HG02571 (cell line): ENCODE data around the gene RBMS3.

ENCODE experiments used
- ATAC-seq: cut with Tn5 transposase; IDR thresholded peaks from one replicate; pipeline ENCODE4 v1.9.1; 2021; ENCODE audit warnings: mild to moderate bottlenecking, moderate library complexity; ENCODE audit not compliant: unreplicated experiment

The RBMS3 gene

DNA sequence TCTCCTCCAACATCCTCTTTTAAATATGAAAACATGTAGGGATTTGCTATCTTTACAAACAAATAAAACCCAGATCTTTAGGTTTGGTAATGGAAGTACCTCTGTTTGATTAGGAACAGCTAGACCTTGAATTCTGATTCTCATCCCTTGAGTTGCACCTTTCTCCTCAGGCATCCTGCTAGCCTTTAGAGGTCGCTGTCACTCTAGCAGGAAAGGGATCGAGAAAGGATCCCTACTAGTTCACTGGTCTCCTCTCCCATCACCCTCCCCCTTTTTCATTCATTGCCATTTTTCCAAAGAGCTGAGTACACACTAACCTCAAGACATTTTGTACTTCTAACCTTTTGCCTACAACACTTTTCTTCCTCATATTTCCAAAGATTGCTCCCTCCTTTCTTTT is 569.8 kb downstream of the RBMS3 start:
- no peak for ATAC-seq

DNA sequence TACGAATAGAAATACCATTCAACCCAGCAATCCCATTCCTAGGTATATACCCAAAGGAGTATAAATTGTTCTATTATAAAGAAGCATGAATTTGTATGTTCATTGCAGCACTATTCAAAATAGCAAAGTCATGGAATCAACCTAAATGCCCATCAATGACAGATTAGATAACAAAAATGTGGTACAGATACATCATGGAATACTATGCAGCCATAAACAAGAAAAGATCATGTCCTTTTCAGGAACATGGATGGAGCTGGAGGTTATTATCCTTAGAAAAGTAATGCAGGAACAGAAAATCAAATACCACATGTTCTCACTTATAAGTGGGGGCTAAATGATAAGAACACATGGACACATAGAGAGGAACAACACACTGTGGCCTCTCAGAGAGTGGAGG is 571.9 kb downstream of the RBMS3 start:
- no peak for ATAC-seq

DNA sequence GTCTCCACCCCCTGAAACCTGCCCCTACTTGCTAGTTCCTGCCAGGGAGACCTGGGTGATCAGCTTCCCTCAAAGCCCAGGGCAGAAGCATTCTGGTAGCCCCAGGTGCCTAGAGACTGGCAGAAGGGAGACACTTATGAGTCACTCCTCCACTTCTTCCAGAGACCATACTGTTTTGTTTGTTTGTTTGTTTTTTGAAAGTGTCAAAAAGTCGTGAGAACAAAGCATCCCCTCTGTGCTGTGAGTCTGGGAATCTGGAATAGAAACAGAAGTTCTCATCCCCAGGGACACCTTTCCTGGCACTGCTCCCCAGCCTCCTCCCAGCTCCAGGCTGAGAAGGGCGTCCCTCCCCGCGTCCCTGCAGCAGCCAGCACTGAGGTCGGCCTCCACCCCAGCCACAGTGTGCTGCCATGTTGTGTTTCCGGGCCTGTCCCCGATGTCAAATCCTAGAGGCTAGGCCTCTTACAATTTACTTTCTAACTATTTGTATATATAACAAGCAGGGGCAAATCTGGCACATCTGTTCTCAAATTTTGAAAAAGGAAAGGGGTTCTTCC is 573.0 kb downstream of the RBMS3 start:
- ATAC-seq: no peak

DNA sequence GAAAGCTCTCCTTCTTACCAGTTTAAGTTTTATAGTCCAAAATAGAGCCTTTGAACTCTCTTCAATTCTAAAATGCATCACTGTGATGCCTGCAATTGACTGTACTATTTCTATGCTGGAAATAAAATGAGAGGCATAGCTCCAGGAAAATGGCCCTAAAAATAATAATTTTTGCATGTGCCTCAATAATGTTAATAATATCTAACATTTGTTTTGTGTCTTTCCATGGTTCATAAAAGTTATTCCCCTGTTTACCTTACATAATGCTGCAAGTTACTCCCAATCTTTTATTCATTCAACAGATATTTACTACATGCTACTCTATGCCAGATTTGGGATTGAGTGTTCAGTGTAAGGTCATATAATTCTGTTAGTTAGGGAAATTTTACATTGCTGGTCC is 574.0 kb downstream of the RBMS3 start:
- ATAC-seq: no peak

DNA sequence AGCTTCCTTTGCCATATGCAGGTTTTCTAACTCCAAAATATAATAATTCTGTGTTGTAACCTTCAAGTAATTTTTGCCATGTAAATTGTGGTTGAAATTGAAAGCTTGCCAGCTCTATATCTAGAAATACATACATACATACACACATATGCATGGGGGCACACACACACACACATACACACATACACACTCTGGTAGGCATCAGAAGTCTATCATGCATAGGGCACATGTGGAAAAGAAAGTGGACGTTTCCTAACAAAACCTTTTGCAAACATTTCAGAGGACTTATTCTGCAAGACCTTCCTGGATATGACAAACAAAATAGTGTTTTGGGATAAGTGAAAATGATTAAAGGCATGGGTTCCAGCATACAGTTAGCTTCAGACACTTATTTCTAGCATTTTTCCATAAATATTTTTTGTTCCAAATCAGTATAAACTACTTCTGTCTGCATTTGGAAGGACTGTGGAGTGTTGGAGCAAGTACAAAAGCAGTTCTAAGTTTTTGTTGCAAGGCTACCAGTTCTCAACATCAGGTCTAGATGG is 578.9 kb downstream of the RBMS3 start:
- ATAC-seq: no peak

DNA sequence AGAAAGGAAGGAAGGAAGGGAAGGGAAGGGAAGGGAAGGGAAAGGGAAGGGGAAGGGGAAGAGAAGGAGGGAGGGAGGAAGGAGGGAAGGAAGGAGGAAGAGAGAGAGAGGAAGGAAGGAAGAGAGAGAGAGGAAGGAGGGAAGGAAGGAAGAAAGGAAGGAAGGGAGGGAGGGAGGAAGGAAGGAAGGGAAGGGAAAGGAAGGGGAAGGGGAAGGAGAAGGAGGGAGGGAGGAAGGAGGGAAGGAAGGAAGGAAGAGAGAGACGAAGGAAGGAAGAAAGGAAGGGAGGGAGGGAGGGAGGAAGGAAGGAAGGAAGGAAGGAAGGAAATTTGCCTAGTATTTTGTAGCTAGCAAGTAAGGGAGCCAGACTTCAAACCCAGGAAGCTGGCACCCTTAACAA is 583.9 kb downstream of the RBMS3 start:
- ATAC-seq: no peak

DNA sequence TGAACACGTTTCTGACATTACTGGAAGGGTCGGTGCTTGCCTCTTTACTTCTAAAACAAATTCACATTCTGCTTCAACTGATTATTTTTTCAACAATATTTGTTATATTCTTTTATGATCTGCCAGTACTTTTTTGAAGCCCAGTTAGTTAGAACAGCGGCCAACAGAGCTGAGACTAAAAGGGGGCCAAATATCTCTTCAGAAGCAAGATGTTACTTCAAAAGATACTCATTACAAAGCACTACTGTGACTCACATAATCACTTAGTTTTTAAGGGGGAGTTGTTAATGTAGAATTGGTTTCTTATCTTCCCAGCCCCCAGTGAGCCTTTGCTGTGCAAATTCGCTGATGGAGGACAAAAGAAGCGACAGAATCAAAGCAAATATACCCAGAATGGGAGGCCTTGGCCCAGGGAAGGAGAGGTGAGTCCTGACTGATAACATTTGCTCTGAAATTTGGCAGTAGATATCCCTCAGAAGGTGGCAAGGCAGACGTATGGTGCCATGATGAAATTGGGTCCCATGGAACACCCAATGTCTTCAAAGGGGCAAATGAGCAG is 587.8 kb downstream of the RBMS3 start:
- no peak for ATAC-seq

DNA sequence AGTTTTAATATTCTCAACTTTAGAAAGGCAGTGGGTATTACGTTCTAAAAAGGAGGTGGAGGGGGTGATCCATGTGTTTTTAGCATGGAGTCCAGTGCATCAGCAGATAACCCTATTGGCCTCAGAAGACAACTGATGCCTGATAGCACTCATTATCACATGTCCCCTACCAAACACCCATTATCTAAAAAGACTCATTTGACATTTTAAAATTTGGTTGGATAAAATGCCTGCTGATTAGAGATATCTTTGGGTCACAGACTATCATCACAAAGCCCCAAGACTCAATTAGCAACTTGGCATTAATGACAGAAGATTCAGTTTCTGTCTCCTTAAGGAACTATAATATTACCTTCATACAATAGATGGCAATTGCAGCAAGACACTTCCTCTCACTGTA is 589.3 kb downstream of the RBMS3 start:
- no peak for ATAC-seq

DNA sequence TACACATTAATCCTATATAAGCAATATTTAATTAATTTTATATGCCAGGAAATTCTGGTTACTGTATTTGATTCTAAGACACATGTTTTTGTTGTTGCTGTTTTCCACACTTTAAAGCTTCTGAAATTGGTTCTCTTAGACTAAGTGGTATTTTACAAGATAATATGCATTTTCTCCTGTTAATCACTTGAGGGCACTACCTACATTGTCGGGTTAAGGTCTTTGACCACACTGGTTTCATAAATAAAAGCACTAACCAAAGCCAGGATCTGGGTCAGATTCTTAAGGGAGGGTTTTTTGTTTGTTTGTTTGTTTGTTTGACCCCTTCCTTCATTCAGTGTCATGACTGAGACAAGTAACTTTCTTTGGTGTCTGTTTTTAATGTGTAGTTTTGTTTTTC is 590.2 kb downstream of the RBMS3 start:
- no peak for ATAC-seq

DNA sequence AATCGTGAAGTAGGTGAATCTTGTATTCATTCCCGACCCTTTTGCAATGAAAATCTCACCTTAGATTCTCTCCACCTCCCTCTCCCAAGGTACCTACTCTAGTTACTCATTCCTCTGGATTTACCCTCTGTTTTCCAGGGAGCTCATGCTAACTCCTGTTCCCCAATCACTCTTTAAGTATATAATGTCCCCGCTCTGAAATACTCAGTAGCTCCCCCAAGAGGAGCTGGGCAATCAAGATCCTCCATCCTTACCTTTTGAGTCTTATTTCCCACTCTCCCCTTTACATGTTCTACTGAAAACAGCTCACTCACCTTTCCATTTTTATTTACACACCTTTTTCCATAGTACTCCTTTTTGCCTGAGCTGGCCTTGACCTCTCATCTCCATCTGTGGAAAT is 599.9 kb downstream of the RBMS3 start:
- no peak for ATAC-seq

DNA sequence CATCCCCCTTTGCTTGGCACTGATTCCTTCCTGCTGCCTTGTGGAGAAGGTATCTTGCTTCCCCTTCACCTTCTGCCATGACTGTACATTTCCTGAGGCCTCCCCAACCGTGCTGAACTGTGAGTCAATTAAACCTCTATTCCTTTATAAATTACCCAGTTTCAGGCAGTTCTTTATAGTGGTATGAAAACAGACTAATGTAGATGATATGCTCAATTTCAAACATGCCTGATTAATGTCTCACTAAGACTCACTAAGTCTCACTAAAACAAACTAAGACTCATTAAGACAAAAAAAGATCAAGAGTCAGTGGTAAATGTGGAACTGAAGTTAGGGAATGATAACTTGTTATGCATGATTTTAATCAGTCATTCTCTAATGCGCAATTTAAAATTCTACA is 606.6 kb downstream of the RBMS3 start:
- no peak for ATAC-seq

DNA sequence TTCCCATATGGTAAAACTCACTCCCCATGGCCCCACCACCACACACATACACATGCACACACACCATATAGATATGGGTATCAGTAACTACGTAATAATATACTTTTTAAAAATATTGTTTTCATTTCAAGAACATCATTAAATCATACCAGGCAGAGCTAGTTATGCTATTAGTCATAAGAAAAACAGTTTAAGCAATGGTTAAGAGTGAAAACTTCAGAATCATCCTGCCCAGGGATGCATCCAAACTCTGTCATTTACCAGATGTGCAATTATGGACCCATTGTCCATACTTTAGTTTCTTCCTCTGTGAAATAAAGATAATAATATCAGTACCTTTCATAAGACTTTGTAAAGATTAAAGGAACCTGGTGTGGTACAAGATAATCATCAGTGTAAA is 608.3 kb downstream of the RBMS3 start:
- no peak for ATAC-seq

DNA sequence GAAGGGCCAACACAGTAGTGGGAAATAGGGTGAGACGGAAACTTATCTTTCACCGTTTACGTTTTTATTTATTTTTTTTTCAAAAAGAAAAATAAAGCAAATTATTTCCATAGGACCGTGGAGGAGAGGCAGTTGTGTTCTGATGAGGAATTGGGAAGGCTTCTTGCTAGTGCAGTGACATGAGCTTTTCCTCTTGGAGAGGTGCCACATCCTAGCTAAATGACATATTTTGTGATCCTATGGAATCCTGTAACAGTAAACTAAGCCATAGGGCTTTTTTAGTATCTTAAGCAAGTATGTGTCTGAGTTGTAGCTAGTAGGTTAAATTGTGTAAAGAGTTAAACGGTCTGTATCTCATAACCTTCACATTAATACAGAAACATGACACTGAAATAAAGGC is 609.9 kb downstream of the RBMS3 start:
- no peak for ATAC-seq

DNA sequence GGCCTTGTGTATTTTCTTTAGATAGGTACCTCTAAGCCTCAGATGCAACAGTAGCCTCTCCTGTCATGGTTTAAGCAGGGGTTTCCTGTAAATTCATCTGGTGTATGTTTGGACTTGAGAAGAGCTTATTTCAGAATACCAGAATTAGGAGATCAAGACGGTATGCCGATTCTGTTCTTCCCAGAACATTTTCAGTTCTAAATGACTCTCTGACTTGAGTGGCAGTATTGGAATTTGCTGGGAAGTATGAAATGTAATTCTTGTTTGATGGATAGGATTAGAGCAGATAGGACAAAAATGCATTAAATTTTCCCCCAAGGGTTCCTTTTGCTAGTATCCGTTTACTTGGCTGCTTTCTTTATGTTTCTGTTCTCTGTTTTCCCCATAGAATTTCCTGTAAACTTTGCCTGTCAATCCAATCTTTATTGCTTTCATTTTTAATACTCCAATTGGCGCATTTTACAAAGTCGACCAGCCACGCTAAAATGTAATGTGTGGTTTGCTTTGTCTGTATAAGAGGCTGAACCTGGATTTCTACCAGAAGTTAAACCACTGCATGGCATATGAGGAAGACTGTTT is 612.2 kb downstream of the RBMS3 start:
- ATAC-seq: no peak

DNA sequence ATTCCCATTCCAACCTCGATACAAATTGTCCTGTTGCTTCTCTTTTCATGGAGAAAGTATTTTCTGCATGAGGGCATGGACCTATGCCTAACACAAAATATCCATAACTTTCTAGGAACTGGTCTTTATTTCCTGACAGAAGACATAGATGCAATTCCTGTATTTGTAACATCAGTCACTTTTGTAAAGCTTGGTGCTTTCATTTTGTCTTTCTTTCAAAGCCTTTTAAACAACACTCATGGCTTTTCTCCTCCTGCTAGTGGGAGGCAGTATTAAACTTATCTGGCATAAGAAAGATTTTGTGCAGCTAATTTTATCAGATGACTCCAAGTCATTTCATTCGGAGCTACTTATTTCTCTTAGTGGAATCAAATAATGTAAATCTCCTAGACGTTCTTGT is 616.0 kb downstream of the RBMS3 start:
- ATAC-seq: no peak

DNA sequence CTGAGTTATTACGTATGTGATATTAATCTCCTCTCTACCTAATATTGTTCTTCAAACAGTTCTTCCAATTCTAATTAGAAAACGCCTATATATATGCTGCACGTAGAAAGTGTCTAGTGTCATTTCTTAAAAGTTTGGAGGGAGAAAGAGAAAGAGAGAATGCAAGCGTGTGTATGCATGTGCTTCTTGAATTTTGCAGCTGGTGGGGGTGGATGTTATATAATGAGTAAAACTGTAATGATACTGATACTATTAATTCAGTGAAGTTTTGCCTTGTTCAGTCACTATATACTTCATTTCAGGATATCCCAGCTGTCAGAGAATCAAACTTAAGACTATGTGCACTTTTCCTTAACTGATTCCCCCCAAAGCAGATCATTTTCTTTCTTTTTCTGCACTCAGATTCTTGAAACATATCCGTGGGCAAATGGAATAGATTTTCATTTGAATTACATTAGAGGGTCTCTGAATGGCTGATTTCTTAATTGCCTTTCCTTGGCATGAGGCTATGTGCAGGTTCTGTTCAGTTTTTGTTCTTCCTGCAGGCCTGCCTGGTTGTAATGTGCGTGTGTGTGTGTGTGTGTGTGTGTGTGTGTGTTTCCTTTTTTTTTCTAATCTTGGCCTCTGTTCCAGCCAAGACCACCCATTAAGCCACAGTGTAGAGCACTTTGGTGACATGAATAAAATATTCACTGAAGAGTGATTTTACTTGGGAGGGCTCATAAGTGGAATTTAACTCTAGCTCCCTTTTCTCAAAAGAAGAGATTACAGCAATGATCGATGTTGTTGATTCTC is 617.5 kb downstream of the RBMS3 start:
- no peak for ATAC-seq

DNA sequence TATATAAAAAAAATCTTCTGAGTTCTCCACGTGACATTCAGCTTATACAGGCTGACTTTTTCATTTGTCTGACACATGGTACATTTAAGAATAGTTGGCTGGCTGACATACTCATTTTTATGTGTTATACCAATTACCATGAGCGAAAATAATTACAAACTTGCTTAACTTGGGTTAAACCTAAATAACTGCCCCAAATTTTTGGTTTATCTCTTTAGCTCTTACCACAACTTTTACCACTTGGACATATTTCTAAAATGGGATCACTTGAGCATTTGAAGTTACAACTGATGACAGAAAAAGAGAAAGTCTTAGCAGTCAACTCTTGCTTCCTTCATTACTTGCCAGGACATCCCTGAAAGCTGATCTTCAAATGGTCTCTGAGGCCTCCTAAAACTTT is 618.1 kb downstream of the RBMS3 start:
- ATAC-seq: no peak

DNA sequence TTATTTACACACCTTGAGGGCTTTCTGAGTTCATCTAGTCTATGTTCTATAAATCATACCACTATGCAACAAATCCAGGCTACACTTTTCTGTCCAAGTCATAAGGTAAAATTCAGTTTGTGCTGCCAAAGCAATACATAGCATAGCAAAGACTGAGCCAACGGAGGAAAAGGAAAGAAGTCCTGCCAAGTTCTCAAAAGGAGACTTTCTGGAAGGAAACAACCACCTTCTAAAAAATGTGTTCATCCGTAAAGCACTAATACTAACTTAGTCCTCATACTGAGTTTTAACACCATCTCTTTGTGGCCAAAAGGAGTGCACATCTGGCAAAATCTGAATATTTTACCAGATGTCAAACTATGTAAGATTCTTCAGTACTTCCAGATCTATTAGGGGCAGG is 620.2 kb downstream of the RBMS3 start:
- no peak for ATAC-seq

DNA sequence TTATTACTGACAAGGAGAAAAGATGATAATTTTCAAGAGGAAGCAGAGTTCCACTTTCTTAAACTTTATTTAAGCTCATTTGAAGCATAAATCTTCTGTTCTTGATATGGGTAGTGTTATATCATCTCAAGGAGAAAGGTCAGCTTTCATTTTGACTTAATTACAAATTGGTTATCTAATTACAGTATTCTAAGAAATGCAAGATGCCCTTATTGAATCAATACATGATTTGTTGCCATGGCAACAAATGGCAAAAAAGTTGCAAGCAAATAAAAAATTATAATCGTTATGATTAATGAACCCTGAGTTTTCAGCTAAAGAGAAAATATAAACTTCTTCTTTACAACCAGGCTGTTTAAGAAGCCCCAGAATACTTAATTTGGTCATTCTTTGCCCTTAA is 622.7 kb downstream of the RBMS3 start:
- ATAC-seq: no peak

DNA sequence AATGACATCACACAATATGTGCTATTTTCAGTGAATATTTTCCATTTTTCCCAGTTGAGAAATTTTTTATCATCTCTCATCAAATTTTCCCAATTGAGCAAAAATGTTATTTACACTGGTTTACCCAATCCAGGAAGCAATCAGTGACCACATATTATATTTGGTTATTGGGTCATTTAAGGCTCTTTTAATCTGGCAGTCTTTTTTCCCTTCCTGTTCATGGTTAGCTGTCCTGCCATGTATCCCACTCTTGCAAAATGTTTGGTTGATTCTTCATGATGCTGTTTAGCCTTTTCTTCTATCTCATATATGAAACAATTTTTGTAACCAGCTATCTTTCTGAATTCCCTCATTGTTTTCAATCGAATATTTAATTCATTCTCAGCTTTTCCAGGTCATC is 626.0 kb downstream of the RBMS3 start:
- no peak for ATAC-seq

DNA sequence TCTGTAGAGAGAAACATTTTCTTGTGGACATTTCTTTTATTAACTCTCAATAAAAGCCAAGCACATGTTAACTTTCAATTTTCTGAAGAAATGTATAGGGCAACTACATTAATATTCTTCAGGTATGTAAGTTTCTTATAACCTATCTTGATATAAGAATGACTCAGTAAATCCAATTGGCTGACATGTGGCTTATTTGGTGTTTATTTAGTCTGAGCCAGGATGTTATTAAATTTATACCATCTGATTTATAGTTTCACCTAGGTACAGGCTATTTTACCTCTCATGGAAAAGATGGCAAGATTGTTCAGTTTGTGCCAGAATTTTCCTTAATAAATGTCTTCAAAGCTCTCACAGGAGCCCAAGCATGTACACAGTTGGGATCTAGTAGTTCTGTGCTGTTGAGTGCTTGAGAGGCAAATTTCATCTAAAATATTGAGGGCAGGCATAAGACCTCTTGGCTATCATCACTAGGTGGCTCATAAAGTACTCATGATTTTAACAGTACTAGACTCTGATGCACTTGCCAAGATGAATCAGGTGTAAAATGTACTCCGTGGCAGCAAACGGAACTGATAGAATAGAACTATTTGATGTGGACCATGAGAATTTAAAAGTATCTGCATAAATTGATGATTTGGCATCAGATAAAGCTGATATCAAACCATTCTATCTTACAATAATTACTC is 631.9 kb downstream of the RBMS3 start:
- ATAC-seq: no peak
